GM18511 (cell line): ENCODE data around the gene SH3BP1.

Experiments
- ATAC-seq: cut with Tn5 transposase; IDR thresholded peaks from one replicate; pipeline ENCODE4 v1.9.1; 2021; ENCODE audit warnings: mild to moderate bottlenecking, moderate library complexity; ENCODE audit not compliant: unreplicated experiment

SH3BP1 gene

DNA sequence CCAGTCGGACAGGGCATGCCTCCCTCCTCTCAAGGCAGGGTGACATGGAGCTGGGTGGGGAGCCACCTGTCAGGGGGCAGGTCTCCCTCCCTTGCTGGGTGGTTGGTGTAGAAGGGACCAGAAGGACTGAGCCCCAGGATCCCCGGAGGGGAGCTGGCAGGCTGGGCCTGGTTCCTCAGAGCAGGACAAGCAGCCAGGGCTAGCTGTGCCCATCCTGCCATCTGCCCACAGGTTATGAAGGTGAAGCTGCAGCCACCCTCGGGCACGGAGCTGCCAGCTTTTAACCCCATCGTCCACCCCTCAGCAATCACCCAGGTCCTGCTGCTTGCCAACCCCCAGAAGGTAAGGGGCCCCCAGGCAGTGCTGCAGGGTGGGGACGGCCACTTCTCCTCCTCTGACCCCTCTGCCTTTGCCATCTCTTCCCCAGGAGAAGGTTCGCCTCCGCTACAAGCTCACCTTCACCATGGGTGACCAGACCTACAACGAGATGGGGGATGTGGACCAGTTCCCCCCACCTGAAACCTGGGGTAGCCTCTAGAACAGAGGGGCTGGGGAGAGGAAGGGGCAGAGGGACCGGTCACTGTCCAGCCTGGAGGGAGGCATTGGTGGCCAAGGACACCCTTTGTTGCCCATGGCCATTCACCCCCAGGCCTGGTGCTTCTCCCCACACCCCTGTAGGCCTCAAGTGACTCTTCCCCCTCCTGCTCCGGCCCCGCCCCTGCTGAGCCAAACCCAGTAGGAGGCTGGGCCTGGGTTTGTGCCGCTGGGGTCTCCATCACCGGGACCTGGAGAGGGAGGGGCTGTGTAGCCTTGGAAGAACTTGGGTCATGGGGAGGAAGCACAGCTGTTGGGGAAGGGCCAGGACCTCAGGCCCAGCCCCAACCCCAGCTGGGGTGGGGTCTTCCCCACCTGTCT, 7.0 kb upstream of the SH3BP1 start:
- ATAC-seq: peak; percentile 23

DNA sequence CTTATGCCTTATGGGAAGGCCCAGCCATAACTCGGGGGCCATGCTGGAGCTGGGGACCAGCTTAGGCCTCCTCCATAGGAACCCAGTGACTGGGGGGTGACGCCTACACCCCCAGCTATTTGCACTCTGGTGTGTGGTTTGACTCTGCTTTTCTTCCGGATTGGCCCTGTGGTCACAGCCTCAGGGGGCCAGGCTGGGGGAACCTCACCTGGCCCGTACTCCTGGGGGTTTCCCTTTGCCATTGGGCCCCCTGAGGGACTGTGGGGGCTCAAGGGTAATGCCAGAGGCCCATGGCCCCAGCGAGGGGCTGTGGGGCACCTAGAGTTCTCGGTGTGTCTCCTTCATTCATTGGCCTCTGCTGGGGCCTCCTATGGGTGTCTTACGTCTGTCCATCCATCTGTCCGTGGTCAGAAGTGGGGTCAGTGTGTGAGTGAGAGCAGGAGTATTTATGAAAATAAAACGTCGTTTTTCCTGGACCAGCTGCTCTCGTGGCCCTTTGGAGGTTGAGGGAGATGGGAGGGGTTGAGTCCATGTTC, 6.3 kb upstream of the SH3BP1 start:
- ATAC-seq: peak; percentile 60

GRCh38 chr22:37633625-37634416, 5.6 kb upstream of the SH3BP1 start:
- ATAC-seq: peak; percentile 67

DNA sequence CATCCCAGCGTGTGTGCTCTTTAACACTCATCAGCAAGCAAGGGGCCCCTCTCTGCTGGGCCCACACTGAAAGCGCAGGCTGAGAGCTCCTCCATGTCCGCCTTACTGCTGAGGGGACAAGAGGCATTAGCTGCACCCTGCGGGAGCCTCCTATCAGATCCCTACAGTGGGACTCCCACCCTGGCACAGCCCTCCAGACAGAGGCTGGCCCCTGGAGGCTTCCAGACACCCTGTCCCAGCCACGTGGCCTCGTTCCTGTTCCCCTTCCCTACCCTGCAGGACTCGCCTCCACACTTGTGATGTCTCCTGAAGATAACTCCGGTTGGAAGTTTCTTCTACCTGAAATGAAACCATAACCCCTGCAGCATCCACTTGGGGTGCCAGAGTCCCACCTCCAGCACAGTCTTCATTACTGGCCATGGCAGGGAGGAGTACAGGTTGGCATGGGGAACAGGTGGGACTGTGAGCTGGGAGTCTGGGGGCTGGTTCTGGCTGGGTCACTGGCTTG, 5.0 kb upstream of the SH3BP1 start:
- ATAC-seq: no peak

DNA sequence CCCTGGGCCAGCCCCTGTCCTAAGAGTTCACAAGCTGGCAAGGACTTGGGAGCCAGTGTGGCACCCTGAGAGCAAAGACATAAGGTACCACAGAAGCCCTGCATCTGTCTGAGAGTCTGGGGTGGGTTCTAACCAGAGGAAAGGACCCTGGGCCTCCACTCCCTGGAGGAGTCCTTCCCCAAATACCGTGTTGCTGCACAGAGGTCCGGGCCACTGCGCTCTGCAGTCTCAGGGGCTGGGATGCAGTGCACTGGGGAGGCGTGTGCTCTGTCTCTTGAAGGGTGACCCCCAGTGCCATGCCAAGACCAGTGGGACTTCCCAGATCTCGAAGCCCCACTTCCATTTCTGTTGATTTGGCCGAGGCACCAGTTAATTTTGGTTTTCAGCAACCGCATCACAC, 4.3 kb upstream of the SH3BP1 start:
- ATAC-seq: no peak

- no peak for ATAC-seq
These were observed 3.1 kb upstream of the SH3BP1 start for GRCh38 chr22:37636186-37636948.

- ATAC-seq: no peak
These were observed 2.6 kb upstream of the SH3BP1 start for GRCh38 chr22:37636949-37637273.

DNA sequence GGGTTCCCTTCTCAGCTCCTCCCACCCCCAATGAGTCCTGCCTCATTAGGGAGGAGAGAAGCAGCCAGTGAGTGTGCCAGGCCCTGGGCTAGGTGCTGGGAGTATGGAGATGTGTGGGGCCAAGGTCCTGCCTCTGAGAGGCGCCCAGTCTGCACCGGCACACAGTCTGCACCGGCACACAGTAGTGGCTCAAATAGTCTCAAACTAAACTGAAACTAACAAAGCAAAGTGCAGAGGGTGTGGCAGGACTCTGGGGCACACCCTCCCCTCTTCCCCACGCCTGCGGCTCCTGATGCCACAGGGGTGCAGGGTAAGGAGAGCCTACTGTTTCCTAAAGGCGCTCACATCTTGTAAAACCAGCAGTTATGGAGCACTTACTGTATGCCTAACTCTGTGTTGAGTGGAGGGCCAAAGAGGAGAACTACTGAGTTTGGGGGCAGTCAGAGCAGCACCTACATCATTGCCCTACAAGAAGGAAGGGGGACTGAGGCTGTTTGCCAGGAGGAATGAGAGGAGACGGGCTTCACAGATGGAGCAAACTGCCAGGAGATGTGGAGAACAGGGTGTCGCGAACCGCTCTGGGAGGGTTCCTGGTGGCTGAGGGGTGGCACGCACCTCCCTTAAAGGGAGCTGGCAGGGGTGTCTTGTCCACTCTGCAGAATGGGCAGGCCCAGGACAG, 939 bp upstream of the SH3BP1 start:
- no peak for ATAC-seq

DNA sequence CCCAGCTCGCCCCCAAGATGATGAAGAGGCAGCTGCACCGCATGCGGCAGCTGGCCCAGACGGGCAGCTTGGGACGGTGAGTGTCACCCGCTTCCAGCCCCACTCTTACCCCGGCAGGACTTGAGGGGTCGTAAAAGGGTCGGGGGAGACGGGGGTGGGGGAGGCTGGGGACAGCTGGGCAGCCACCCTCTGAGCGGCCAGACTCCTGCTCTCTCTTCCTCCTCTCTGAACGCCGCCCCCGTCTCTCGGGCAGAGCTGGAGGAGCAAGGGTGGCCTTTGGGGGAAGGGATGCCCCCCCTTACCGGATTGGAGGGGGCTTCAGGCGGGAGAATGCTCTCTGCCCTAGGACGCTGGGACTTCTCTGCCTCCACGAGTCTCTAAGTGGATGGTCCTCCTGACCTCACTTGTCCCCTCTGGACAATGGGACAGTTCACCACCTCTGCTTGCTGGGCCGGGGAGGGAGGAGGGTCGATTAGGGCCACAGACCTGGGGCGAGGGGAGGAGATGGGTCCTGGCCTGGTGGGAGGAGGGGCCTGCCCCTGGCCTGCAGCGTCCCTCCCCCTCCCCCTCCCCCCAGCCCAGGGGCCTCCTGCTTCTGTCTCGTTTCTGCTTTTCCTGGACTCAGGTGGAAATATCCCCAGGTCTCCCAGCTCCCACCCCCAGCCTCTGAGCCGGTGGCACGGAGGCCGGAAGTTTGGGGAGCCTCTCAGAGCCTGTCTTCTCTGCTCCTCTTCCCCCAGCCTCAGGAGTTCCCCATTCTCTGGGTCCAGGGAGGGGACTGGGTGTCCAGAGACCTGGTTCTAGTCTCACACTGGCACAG, 512 bp downstream of the SH3BP1 start:
- ATAC-seq: no peak

GRCh38 chr22:37640591-37641560, 1.4 kb downstream of the SH3BP1 start:
- no peak for ATAC-seq

DNA sequence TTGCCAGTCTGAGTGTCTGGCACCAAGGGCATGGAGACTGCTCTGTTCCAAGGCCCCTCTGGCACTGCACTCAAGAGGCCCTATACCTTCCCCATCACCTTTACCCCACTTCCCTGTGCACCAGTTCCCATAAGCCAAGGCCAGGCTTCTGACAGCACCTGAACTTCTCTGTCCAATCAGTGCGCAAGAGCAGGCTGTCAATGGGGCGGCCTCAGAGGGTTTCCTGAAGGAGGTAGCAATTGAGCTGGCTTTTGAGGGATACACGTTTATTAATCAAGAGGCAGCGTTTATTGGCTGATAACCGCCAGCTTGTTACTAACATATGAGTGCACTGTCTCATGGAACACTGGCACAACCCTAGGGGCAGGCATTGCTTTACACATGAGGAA, 2.1 kb downstream of the SH3BP1 start:
- no peak for ATAC-seq

DNA sequence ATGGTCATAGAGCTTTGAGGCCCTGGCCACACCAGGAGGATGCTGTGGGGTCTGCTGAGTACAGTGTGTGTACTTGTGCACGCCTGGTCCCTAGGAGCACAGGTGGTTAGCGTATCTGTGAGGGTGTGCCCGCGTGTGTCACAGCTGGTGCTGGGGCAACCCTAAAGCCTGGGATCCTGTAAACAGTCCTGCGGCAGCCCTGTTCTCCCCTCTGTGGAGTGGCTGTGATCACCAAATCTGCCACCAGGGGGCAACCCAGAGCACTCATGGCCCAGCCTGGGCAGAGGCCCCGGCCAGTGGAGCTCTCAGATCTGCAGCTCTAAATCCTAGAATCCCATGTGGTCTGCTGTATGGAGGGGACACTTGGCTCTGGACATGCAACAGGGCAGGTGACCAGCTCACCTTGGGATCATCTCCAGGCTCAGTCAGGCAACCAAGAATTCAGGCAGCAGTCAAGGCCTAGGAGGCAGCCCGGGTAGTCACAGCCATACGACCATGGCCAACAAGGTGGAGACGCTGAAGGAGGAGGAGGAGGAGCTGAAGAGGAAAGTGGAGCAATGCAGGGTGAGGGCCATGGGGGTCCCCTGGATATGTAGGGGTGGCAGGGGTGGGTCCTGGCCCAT, 3.9 kb downstream of the SH3BP1 start:
- no peak for ATAC-seq

DNA sequence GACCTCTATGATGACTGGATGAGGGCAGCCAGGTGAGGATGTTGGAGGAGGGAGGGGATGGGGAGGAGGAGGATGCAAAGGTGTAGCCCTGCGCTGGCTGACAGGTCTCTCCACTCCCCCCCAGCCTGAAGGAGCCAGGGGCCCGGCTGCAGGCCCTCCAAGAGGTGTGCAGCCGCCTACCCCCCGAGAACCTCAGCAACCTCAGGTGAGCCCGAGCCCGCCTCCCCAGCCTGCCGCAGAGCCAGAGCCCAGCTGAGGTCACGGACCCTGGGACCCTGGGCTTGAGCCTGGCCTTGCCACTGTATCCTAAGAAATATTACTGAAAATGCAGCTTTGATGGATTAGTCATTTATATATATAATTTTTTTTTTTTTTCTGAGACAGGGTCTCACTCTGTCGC, 7.8 kb downstream of the SH3BP1 start:
- no peak for ATAC-seq

DNA sequence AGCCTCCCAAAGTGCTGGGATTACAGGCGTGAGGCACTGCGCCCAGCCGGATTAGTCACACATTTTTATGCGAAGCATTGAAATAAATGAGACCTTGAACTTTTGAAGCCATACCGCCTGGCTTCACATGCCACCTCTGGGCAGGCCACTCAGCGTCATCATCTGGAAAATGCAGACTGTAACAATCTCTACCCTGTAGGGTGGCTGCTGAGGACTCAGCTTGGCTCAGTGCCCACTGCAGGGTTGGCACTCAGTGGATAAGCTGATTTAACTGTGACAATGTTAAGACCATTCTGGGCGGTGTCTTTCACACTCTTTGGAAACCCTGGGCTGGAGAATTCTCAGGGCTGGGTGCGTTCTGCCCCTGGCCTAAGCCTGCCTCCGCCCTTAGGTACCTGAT, 8.5 kb downstream of the SH3BP1 start:
- ATAC-seq: no peak

- no peak for ATAC-seq
These were observed 11.1 kb downstream of the SH3BP1 start for GRCh38 chr22:37650463-37651136.

DNA sequence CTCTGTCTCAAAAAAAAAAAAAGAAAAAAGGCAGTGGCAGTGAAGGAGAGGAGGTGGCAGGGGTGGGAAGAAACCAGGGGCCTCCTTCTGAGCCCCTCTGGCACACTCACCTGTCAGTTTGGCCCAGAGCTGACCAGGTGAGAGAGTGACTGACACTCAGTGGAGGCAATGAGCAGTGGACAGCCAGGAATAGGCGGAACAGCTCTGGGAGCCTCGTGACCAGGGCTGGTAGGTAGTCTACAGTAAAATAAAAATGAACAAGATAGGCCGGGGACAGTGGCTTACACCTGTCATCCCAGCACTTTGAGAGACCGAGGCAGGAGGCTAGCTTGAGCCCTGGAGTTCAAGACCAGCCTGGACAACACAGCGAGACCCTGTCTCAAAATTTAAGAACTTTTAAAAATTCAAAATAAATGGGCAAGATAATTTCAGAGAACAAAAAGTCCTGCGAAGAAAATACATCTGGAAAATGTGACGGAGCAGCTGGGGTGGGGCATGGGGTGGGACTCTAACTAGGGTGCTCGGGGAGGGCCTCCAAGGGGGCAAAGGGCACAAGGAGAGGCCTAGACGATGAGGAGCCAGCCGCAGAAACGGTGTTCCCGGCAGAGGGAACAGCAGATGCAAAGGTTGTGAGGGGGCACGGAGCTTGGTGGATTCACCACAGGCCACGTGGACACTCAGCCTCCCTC, 15.2 kb downstream of the SH3BP1 start:
- ATAC-seq: no peak

DNA sequence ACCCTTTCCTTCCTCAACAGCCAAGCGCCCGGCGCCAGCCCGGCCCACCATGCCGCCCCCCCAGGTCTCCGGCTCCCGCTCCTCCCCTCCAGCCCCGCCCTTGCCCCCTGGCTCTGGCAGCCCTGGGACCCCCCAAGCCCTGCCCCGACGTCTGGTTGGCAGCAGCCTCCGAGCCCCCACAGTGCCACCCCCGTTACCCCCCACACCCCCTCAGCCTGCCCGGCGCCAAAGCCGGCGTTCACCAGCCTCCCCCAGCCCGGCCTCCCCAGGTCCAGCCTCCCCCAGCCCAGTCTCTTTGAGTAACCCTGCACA, 15.7 kb downstream of the SH3BP1 start:
- no peak for ATAC-seq
